Neuronal stem cell (in vitro differentiated cells): ENCODE measurements around the gene SH3BP4.

Source experiments
- DNase-seq: peaks from one replicate; pipeline ENCODE4 v3.0.0-alpha.2; 2013; ENCODE audit warnings: low spot score
- H2AFZ ChIP-seq: one replicate; pipeline ENCODE4 v1.6.1; 2013; ENCODE audit warnings: mild to moderate bottlenecking, low read length, inconsistent platforms
- H2AK5ac ChIP-seq: 2 replicates; pipeline ENCODE4 v1.6.1; 2013; ENCODE audit warnings: low read depth, mild to moderate bottlenecking, inconsistent platforms, low read length, moderate library complexity, mixed read lengths
- H2BK120ac ChIP-seq: 2 replicates; pipeline ENCODE4 v1.6.1; 2013; ENCODE audit warnings: low read depth, mild to moderate bottlenecking, inconsistent platforms, low read length, moderate library complexity, mixed read lengths
- H2BK12ac ChIP-seq: one replicate; pipeline ENCODE4 v1.6.1; 2013; ENCODE audit warnings: low read length, inconsistent platforms
- H2BK15ac ChIP-seq: 2 replicates; pipeline ENCODE4 v1.6.1; 2013; ENCODE audit warnings: mild to moderate bottlenecking, low read length, inconsistent platforms, mixed read lengths
- H2BK5ac ChIP-seq: one replicate; pipeline ENCODE4 v1.6.1; 2013; ENCODE audit warnings: inconsistent platforms, mild to moderate bottlenecking, low read length, moderate library complexity
- H3K14ac ChIP-seq: one replicate; pipeline ENCODE4 v1.6.1; 2013; ENCODE audit warnings: low read length, inconsistent platforms
- H3K18ac ChIP-seq: 2 replicates; pipeline ENCODE4 v1.6.1; 2013; ENCODE audit warnings: low read length, inconsistent platforms
- H3K23ac ChIP-seq: 2 replicates; pipeline ENCODE4 v1.6.1; 2013; ENCODE audit warnings: low read depth, mild to moderate bottlenecking, mixed read lengths, low read length, inconsistent platforms; ENCODE audit not compliant: poor library complexity
- H3K27ac ChIP-seq: replicated peaks from 3 replicates; pipeline ENCODE4 v1.5.1; 2013; ENCODE audit warnings: low read length, inconsistent platforms
- H3K27me3 ChIP-seq, 3 experiments: 2 replicates each; pipeline ENCODE4 v1.6.1; 2013; ENCODE audit warnings: low read length in 3 of 3, mild to moderate bottlenecking in 2 of 3, inconsistent platforms in 1 of 3, low read depth in 1 of 3, mixed read lengths in 1 of 3, moderate library complexity in 1 of 3; ENCODE audit not compliant: control insufficient read depth in 3 of 3, insufficient read depth in 3 of 3
- H3K36me3 ChIP-seq, 2 donors: replicated peaks in 1 of 2; 2 replicates each; pipeline ENCODE4 v1.6.1; 2013; ENCODE audit warnings: low read length in 2 of 2; ENCODE audit not compliant: control insufficient read depth in 2 of 2, insufficient read depth in 2 of 2
- H3K4ac ChIP-seq: 2 replicates; pipeline ENCODE4 v1.6.1; 2013; ENCODE audit warnings: inconsistent platforms, mild to moderate bottlenecking, low read length, moderate library complexity
- H3K4me1 ChIP-seq, 2 donors: 1 replicate in 1 of 2; 2 replicates in 1 of 2; pipeline ENCODE4 v1.6.1; 2013; ENCODE audit warnings: low read length in 2 of 2, low read depth in 1 of 2; ENCODE audit not compliant: control insufficient read depth in 2 of 2, insufficient read depth in 1 of 2
- H3K4me2 ChIP-seq: one replicate; pipeline ENCODE4 v1.6.1; 2013; ENCODE audit warnings: mild to moderate bottlenecking, low read length, inconsistent platforms; ENCODE audit not compliant: insufficient read depth, poor library complexity, severe bottlenecking
- H3K4me3 ChIP-seq, 2 donors: 2 replicates each; pipeline ENCODE4 v1.5.1; 2013; ENCODE audit warnings: low read length in 2 of 2, mild to moderate bottlenecking in 2 of 2, inconsistent platforms in 1 of 2, moderate library complexity in 1 of 2
- H3K79me1 ChIP-seq: one replicate; pipeline ENCODE4 v1.6.1; 2013; ENCODE audit warnings: low read depth, mild to moderate bottlenecking, inconsistent platforms, low read length, moderate library complexity
- H3K9ac ChIP-seq: one replicate; pipeline ENCODE4 v1.6.1; 2013; ENCODE audit warnings: mild to moderate bottlenecking, low read depth, low read length, inconsistent platforms; ENCODE audit not compliant: poor library complexity
- H3K9me3 ChIP-seq, 2 donors: replicated peaks in 1 of 2; 2 replicates each; pipeline versions ENCODE3 to v1.6.1; 2013; ENCODE audit warnings: low read length in 2 of 2, mild to moderate bottlenecking in 2 of 2, inconsistent platforms in 1 of 2, low read depth in 1 of 2, mixed read lengths in 1 of 2, moderate library complexity in 1 of 2; ENCODE audit not compliant: control insufficient read depth in 2 of 2, insufficient read depth in 1 of 2
- H4K8ac ChIP-seq: one replicate; pipeline ENCODE4 v1.6.1; 2013; ENCODE audit warnings: low read depth, mild to moderate bottlenecking, inconsistent platforms, low read length, moderate library complexity
- H4K91ac ChIP-seq: one replicate; pipeline ENCODE4 v1.6.1; 2013; ENCODE audit warnings: low read length, low read depth, mild to moderate bottlenecking, inconsistent platforms; ENCODE audit not compliant: poor library complexity
- WGBS, 2 donors: extraction: QIAGEN DNeasy Blood & Tissue Kit; methylation state at CpG; one replicate each; pipeline ENCODE4 v1.1.7; 2013; ENCODE audit warnings: missing lambda C conversion rate in 2 of 2, mixed read lengths in 1 of 2; ENCODE audit not compliant: insufficient read length in 2 of 2, insufficient replicate concordance in 1 of 2; ENCODE audit errors: extremely low coverage in 2 of 2; 5-methylcytosine and 5-hydroxymethylcytosine counted together

Gene SH3BP4

GRCh38 chr2:235009081-235009480 lies 57.3 kb downstream of the SH3BP4 start:
- Histone ChIP-seq H4K8ac (no peak overlapping the region), H3K27ac (no peak overlapping the region), H4K91ac (no peak overlapping the region), H3K4ac (no peak overlapping the region), H3K27me3 (no peaks in the 10 kb centered on the region), H2BK12ac (no peak overlapping the region), H2AFZ (no peak overlapping the region), H3K36me3 (peaks cover 0 to 58% of the 10 kb centered on the region in 2 donors), H3K4me1 (peaks cover 27 to 38% of the 10 kb centered on the region in 2 donors), H3K18ac (peak overlapping the region; percentile 84), H3K4me3 (no peak overlapping the region), H3K9me3 (peaks cover 2 to 18% of the 10 kb centered on the region in 2 donors), H2BK15ac (no peak overlapping the region), H3K23ac (no peak overlapping the region), H3K4me2 (no peak overlapping the region), H3K9ac (no peak overlapping the region), H2BK5ac (no peak overlapping the region), H2AK5ac (no peak overlapping the region), H2BK120ac (no peak overlapping the region), H3K79me1 (peaks cover 16% of the 10 kb centered on the region), H3K14ac (no peak overlapping the region)
- no CpG with 5 or more reads among the region's 6 CpGs for WGBS, 2 donors
- DNase-seq, result no peak

GRCh38 chr2:235010117-235010714 lies 58.4 kb downstream of the SH3BP4 start:
- Histone ChIP-seq H3K27me3 (no peaks in the 10 kb centered on the region), H3K14ac (no peak overlapping the region)

GRCh38 chr2:235011607-235011928 lies 59.8 kb downstream of the SH3BP4 start:
- Histone ChIP-seq H3K9ac (no peak overlapping the region), H2BK12ac (no peak overlapping the region), H2AFZ (no peak overlapping the region), H3K23ac (no peak overlapping the region), H4K8ac (no peak overlapping the region), H3K27ac (peak overlapping the region; percentile 68), H2BK5ac (no peak overlapping the region), H2AK5ac (no peak overlapping the region), H3K4me2 (peak overlapping the region; percentile 43), H3K4me1 (peaks cover 14 to 22% of the 10 kb centered on the region in 2 donors), H3K36me3 (peaks cover 4 to 53% of the 10 kb centered on the region in 2 donors), H2BK15ac (no peak overlapping the region), H2BK120ac (no peak overlapping the region), H4K91ac (no peak overlapping the region), H3K4me3 (no peak overlapping the region), H3K9me3 (peaks cover 9 to 36% of the 10 kb centered on the region in 2 donors), H3K27me3 (no peaks in the 10 kb centered on the region), H3K4ac (no peak overlapping the region), H3K18ac (no peak overlapping the region), H3K14ac (no peak overlapping the region), H3K79me1 (peaks cover 21% of the 10 kb centered on the region)
- no CpG with 5 or more reads among the region's 5 CpGs for WGBS, 2 donors
- DNase-seq, result no peak

More at GRCh38 chr2:235010117-235010714, 58.4 kb downstream of the SH3BP4 start:
- H3K79me1 ChIP-seq, result peaks cover 17% of the 10 kb centered on the region
- no peak overlapping the region for H2BK5ac ChIP-seq
- peak overlapping the region; percentile 4 for H3K18ac ChIP-seq
- no peak overlapping the region for H3K27ac ChIP-seq
- H2AFZ ChIP-seq, result no peak overlapping the region
- no peak overlapping the region for H2AK5ac ChIP-seq
- H3K36me3 ChIP-seq, result peaks cover under 1 to 58% of the 10 kb centered on the region in 2 donors
- no peak overlapping the region for H3K4me3 ChIP-seq
- no peak overlapping the region for H2BK120ac ChIP-seq
- peaks cover 5 to 30% of the 10 kb centered on the region in 2 donors for H3K9me3 ChIP-seq
- H4K8ac ChIP-seq, result no peak overlapping the region
- no CpG with 5 or more reads among the region's 6 CpGs for WGBS, 2 donors
- no peak overlapping the region for H3K4me2 ChIP-seq
- no peak overlapping the region for H3K9ac ChIP-seq
- H3K4ac ChIP-seq, result no peak overlapping the region
- H3K23ac ChIP-seq, result no peak overlapping the region
- H2BK15ac ChIP-seq, result no peak overlapping the region
- H4K91ac ChIP-seq, result no peak overlapping the region
- H2BK12ac ChIP-seq, result no peak overlapping the region
- peaks cover 25 to 33% of the 10 kb centered on the region in 2 donors for H3K4me1 ChIP-seq
- no peak for DNase-seq

GRCh38 chr2:235011929-235012631 lies 60.3 kb downstream of the SH3BP4 start:
- Histone ChIP-seq H2BK15ac (peak overlapping the region; percentile 65), H3K23ac (no peak overlapping the region), H2BK5ac (peak overlapping the region; percentile 7), H3K9me3 (peaks cover 9 to 36% of the 10 kb centered on the region in 2 donors), H3K4me3 (no peak overlapping the region), H3K27me3 (no peaks in the 10 kb centered on the region), H3K4ac (no peak overlapping the region), H4K8ac (no peak overlapping the region), H2BK12ac (no peak overlapping the region), H3K79me1 (peaks cover 18% of the 10 kb centered on the region), H2BK120ac (no peak overlapping the region), H3K9ac (no peak overlapping the region), H3K14ac (no peak overlapping the region), H2AK5ac (peak overlapping the region; percentile 30), H3K27ac (peak overlapping the region; percentile 70), H4K91ac (no peak overlapping the region), H3K18ac (peak overlapping the region; percentile 83), H3K36me3 (peaks cover 4 to 48% of the 10 kb centered on the region in 2 donors), H3K4me2 (peak overlapping the region; percentile 18), H2AFZ (no peak overlapping the region), H3K4me1 (peaks cover 14 to 22% of the 10 kb centered on the region in 2 donors)
- WGBS, 2 donors, result no CpG with 5 or more reads among the region's 15 CpGs
- peak; percentile 65 for DNase-seq
